HEK293 (cell line): ENCODE measurements around the gene HDAC7.
A peak's percentile ranks its signal among the peaks of the same experiment; 100 is the strongest.

Experiments
- CTCF ChIA-PET: fragments of 350-600 bp; formaldehyde crosslinking; extraction: SDS; loops from one replicate; lab custom pipeline; 2021; ENCODE audit warnings: antibody characterized with exemption; lab: Yijun Ruan, JAX
- POLR2A ChIA-PET: fragments of 300-600 bp; formaldehyde crosslinking; extraction: SDS; loops from one replicate; lab custom pipeline; 2020; ENCODE audit warnings: antibody characterized with exemption, inconsistent platforms; lab: Yijun Ruan, JAX
- H3K27ac ChIP-seq: fragments of 200-500 bp; sonication (Bioruptor generic); 2 replicates; pipeline ENCODE4 v1.5.1; 2014; ENCODE audit warnings: low read depth, low read length, control low read depth, inconsistent platforms; ENCODE audit errors: extremely low read depth
- H3K36me3 ChIP-seq, 2 experiments: fragments of 200-500 bp in 1 of 2; sonication (Bioruptor generic) in 1 of 2; 1 replicate in 1 of 2; 2 replicates in 1 of 2; pipeline ENCODE4 v1.5.1; 2014 to 2017; ENCODE audit warnings: inconsistent platforms in 2 of 2, low read length in 2 of 2; ENCODE audit not compliant: control insufficient read depth in 2 of 2, insufficient read depth in 1 of 2
- H3K4me1 ChIP-seq: fragments of 200-500 bp; sonication (Bioruptor generic); 2 replicates; pipeline ENCODE4 v1.5.1; 2014; ENCODE audit warnings: mild to moderate bottlenecking, low read length, inconsistent platforms; ENCODE audit not compliant: control insufficient read depth, insufficient read depth
- H3K4me3 ChIP-seq: 2 replicates; pipeline ENCODE4 v1.5.1; 2011; ENCODE audit warnings: low read depth, mild to moderate bottlenecking, control low read depth, low read length, moderate library complexity
- H3K9me3 ChIP-seq: fragments of 200-500 bp; sonication (Bioruptor generic); 2 replicates; pipeline ENCODE4 v1.5.1; 2014; ENCODE audit warnings: low read depth, low read length, inconsistent platforms; ENCODE audit not compliant: control insufficient read depth, insufficient read depth
- BCL11B ChIP-seq: fragments of 450-650 bp; formaldehyde crosslinking; IDR thresholded peaks from 2 replicates; pipeline ENCODE4 v1.5.1; 2016; ENCODE audit warnings: low read depth, missing biosample characterization, missing genetic modification characterization
- IKZF3 ChIP-seq: fragments of 450-650 bp; IDR thresholded peaks from 2 replicates; pipeline ENCODE4 v1.5.0; 2018; ENCODE audit warnings: missing biosample characterization, mild to moderate bottlenecking, missing genetic modification characterization, moderate library complexity
- KLF7 ChIP-seq: fragments of 450-650 bp; formaldehyde crosslinking; IDR thresholded peaks from 2 replicates; pipeline ENCODE4 v1.5.1; 2016; ENCODE audit warnings: missing biosample characterization, missing genetic modification characterization, borderline replicate concordance
- OSR2 ChIP-seq: fragments of 450-650 bp; formaldehyde crosslinking; IDR thresholded peaks from 2 replicates; pipeline ENCODE4 v1.5.1; 2016; ENCODE audit warnings: missing biosample characterization, missing genetic modification characterization
- ZBTB7A ChIP-seq: fragments of 450-650 bp; formaldehyde crosslinking; IDR thresholded peaks from 2 replicates; pipeline ENCODE4 v1.5.1; 2016; ENCODE audit warnings: low read depth, missing biosample characterization, missing genetic modification characterization
- ZEB2 ChIP-seq: fragments of 450-650 bp; formaldehyde crosslinking; IDR thresholded peaks from 2 replicates; pipeline ENCODE4 v1.5.1; 2016; ENCODE audit warnings: missing biosample characterization, missing genetic modification characterization
- ZNF114 ChIP-seq: fragments of 450-650 bp; formaldehyde crosslinking; IDR thresholded peaks from 2 replicates; pipeline ENCODE4 v1.5.0; 2017; ENCODE audit warnings: missing biosample characterization, missing genetic modification characterization
- ZNF174 ChIP-seq: fragments of 450-650 bp; formaldehyde crosslinking; IDR thresholded peaks from 2 replicates; pipeline ENCODE4 v1.5.0; 2017; ENCODE audit warnings: missing biosample characterization, mild to moderate bottlenecking, missing genetic modification characterization
- ZNF184 ChIP-seq: fragments of 450-650 bp; IDR thresholded peaks from 2 replicates; pipeline ENCODE4 v1.5.1; 2018; ENCODE audit warnings: missing biosample characterization, mild to moderate bottlenecking, missing genetic modification characterization
- ZNF239 ChIP-seq: fragments of 450-650 bp; formaldehyde crosslinking; IDR thresholded peaks from 2 replicates; pipeline ENCODE4 v1.5.1; 2016; ENCODE audit warnings: missing biosample characterization, missing genetic modification characterization
- ZNF274 ChIP-seq, 2 experiments: fragments of 200-500 bp in 1 of 2; fragments of 450-650 bp in 1 of 2; sonication (Bioruptor generic) in 1 of 2; formaldehyde crosslinking in 1 of 2; IDR thresholded peaks; 2 replicates each; pipeline versions ENCODE4 v1.5.1 to v1.6.1; 2014 to 2016; ENCODE audit warnings: borderline replicate concordance in 1 of 2, inconsistent platforms in 1 of 2, low read length in 1 of 2, missing biosample characterization in 1 of 2, missing genetic modification characterization in 1 of 2
- ZNF610 ChIP-seq: fragments of 450-650 bp; formaldehyde crosslinking; IDR thresholded peaks from 2 replicates; pipeline ENCODE4 v1.5.1; 2016; ENCODE audit warnings: missing biosample characterization, missing genetic modification characterization, borderline replicate concordance
- ZNF654 ChIP-seq: fragments of 450-650 bp; formaldehyde crosslinking; IDR thresholded peaks from 2 replicates; pipeline ENCODE4 v1.5.1; 2016; ENCODE audit warnings: low read depth, missing biosample characterization, missing genetic modification characterization
- ZNF747 ChIP-seq: fragments of 450-650 bp; formaldehyde crosslinking; IDR thresholded peaks from 2 replicates; pipeline ENCODE4 v1.5.1; 2016; ENCODE audit warnings: missing biosample characterization, missing genetic modification characterization
- ZNF776 ChIP-seq: fragments of 450-650 bp; formaldehyde crosslinking; IDR thresholded peaks from 2 replicates; pipeline ENCODE4 v1.5.0; 2017; ENCODE audit warnings: missing biosample characterization, missing genetic modification characterization, borderline replicate concordance
- ZNF777 ChIP-seq: fragments of 450-650 bp; formaldehyde crosslinking; IDR thresholded peaks from 2 replicates; pipeline ENCODE4 v1.5.1; 2017; ENCODE audit warnings: missing biosample characterization, missing genetic modification characterization, borderline replicate concordance
- ZNF843 ChIP-seq: fragments of 450-650 bp; formaldehyde crosslinking; IDR thresholded peaks from 2 replicates; pipeline ENCODE4 v1.5.1; 2016; ENCODE audit warnings: missing biosample characterization, missing genetic modification characterization
- TF ChIP-seq, protein P1 (sequence below): fragments of 450-650 bp; IDR thresholded peaks from 2 replicates; pipeline ENCODE4 v1.5.1; 2018; ENCODE audit warnings: missing biosample characterization, mild to moderate bottlenecking, missing genetic modification characterization
- TF ChIP-seq, protein P2 (sequence below): fragments of 450-650 bp; formaldehyde crosslinking; IDR thresholded peaks from 2 replicates; pipeline ENCODE4 v1.5.1; 2016; ENCODE audit warnings: missing biosample characterization, missing genetic modification characterization
- TF ChIP-seq, protein P3 (sequence below): fragments of 450-650 bp; formaldehyde crosslinking; IDR thresholded peaks from 2 replicates; pipeline ENCODE4 v1.5.1; 2016; ENCODE audit warnings: missing biosample characterization, missing genetic modification characterization, low read depth
- TF ChIP-seq, protein P4 (sequence below): fragments of 450-650 bp; formaldehyde crosslinking; IDR thresholded peaks from 2 replicates; pipeline ENCODE4 v1.5.1; 2016; ENCODE audit warnings: missing biosample characterization, missing genetic modification characterization
- TF ChIP-seq, protein P5 (sequence below): fragments of 450-650 bp; formaldehyde crosslinking; optimal IDR thresholded peaks from 2 replicates; pipeline ENCODE3; 2016; ENCODE audit warnings: missing biosample characterization, mild to moderate bottlenecking, missing genetic modification characterization
- TF ChIP-seq, protein P6 (sequence below): fragments of 450-650 bp; IDR thresholded peaks from 2 replicates; pipeline ENCODE4 v1.5.1; 2018; ENCODE audit warnings: missing biosample characterization, missing genetic modification characterization
- TF ChIP-seq, protein P7 (sequence below): fragments of 450-650 bp; formaldehyde crosslinking; IDR thresholded peaks from 2 replicates; pipeline ENCODE4 v1.5.1; 2016; ENCODE audit warnings: missing biosample characterization, missing genetic modification characterization

Gene HDAC7

DNA sequence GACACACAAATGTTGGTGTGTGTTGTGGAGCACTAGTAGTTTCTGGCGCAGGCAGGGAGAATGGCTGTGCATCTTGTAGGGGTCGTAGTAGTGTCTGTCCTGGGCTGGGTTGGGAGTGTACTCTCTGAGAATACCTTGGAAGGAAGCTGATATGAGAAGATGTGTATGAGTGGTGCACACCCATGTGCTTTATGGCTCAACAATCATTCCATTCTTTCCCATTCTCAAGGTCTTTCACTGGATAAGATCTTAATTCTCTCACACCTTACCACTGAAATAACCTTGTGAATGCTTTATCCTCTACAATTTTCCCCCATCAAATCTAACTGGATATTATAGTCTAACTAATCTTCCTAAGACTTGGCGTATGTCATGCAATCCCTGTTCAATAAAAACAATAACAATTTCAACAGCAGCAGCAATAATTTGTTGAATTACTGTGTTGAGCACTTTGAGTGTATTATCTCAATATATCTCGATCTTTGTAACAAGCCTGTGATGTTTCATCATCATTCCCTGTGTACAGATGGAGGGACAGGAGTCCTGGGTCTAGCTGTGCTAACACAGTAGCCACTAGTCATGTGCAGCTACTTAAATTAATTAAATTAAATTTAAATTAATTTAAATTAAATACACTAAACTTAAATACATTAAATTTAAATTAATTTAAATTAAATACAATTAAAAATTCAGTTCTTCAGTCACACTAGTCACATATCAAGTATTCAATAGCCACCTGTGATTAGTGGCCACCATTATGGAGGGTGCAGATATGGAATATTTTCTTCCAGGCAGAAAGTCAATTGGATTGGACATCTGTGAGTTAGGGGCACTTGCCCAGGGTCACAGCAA, 50.2 kb downstream of the HDAC7 start (continued):
- TF ChIP-seq, protein P1, sequence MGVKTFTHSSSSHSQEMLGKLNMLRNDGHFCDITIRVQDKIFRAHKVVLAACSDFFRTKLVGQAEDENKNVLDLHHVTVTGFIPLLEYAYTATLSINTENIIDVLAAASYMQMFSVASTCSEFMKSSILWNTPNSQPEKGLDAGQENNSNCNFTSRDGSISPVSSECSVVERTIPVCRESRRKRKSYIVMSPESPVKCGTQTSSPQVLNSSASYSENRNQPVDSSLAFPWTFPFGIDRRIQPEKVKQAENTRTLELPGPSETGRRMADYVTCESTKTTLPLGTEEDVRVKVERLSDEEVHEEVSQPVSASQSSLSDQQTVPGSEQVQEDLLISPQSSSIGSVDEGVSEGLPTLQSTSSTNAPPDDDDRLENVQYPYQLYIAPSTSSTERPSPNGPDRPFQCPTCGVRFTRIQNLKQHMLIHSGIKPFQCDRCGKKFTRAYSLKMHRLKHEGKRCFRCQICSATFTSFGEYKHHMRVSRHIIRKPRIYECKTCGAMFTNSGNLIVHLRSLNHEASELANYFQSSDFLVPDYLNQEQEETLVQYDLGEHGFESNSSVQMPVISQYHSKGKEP (tag by site-specific recombination): peak; percentile 51; the same call in 1 of the 2 replicates
- TF ChIP-seq ZNF610 (tag by site-specific recombination): 0 out of 2 replicates have a peak, but pooled peaks have one; percentile 4
- 0 out of 2 replicates have a peak, but pooled peaks have one; percentile 25 for TF ChIP-seq ZNF843 (tag by site-specific recombination)
- TF ChIP-seq, protein P2, sequence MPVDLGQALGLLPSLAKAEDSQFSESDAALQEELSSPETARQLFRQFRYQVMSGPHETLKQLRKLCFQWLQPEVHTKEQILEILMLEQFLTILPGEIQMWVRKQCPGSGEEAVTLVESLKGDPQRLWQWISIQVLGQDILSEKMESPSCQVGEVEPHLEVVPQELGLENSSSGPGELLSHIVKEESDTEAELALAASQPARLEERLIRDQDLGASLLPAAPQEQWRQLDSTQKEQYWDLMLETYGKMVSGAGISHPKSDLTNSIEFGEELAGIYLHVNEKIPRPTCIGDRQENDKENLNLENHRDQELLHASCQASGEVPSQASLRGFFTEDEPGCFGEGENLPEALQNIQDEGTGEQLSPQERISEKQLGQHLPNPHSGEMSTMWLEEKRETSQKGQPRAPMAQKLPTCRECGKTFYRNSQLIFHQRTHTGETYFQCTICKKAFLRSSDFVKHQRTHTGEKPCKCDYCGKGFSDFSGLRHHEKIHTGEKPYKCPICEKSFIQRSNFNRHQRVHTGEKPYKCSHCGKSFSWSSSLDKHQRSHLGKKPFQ (tag by site-specific recombination): no peak
- TF ChIP-seq ZNF184: no peak
- TF ChIP-seq, protein P3, sequence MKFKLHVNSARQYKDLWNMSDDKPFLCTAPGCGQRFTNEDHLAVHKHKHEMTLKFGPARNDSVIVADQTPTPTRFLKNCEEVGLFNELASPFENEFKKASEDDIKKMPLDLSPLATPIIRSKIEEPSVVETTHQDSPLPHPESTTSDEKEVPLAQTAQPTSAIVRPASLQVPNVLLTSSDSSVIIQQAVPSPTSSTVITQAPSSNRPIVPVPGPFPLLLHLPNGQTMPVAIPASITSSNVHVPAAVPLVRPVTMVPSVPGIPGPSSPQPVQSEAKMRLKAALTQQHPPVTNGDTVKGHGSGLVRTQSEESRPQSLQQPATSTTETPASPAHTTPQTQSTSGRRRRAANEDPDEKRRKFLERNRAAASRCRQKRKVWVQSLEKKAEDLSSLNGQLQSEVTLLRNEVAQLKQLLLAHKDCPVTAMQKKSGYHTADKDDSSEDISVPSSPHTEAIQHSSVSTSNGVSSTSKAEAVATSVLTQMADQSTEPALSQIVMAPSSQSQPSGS (tag by site-specific recombination): 0 out of 2 replicates have a peak, but pooled peaks have one; percentile 48
- no peak for TF ChIP-seq ZBTB7A
- peak; percentile 79 for TF ChIP-seq OSR2
- no peak for TF ChIP-seq ZNF776 (tag by site-specific recombination)

DNA sequence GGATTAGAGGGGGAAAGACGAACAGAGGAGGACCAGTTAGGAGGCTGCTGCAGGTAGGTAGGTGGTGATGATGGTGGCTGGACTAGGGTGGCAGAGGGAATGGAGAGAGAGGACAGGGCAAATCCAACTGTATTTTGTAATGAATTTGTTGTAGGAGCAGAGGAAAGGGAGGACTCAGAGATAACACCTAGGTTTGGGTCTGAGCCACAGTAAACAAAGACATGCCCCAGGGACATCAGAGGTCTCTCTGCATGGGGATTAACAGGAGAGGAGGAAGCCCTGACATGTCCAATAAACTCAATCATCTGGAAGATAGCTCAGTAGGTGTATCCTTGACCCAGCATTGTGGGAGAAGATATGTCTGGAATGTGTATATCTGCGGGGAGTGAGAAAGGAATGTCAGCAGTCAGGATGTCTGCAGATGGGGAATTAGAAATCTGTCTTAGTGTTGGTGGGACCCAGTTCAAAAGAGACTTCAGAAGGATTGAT, 51.3 kb downstream of the HDAC7 start:
- Histone ChIP-seq H3K4me1 (no peaks in the 10 kb centered on the region; the same call in 1 of the 2 replicates), H3K27ac (no peak overlapping the region; the same call in 1 of the 2 replicates), H3K36me3 (no peaks in the 10 kb centered on the region), H3K4me3 (no peak overlapping the region), H3K9me3 (no peaks in the 10 kb centered on the region)
- POLR2A ChIA-PET: interaction anchor here (1.0 to 3.7 kb wide), 8 partner anchors 9 to 62 kb away, joined by 3 to 34 read pairs (median 4); partner anchors contain the start of genes HDAC7, RAPGEF3 and RPAP3
- CTCF ChIA-PET: interaction anchor here (0.6 to 19.6 kb wide), 15 partner anchors 11 to 397 kb away, joined by 3 to 784 read pairs (median 10); partner anchors contain the start of genes ENDOU, RAPGEF3 and RPAP3
- TF ChIP-seq ZNF654 (tag by site-specific recombination) (no peak), ZNF747 (tag by site-specific recombination) (no peak), ZNF274 (IDR thresholded peaks at IDR 0.05; ENCODE audit: low read length) (no peak), ZNF274 (tag by site-specific recombination; IDR thresholded peaks at IDR 0.05; ENCODE audit: borderline replicate concordance) (no peak), ZEB2 (tag by site-specific recombination) (no peak), ZNF114 (tag by site-specific recombination) (no peak), BCL11B (tag by site-specific recombination) (no peak), ZNF239 (no peak), ZNF174 (tag by site-specific recombination) (no peak), ZNF777 (tag by site-specific recombination) (no peak), IKZF3 (tag by site-specific recombination) (peak; percentile 69), KLF7 (tag by site-specific recombination) (peak; percentile 77; the same call in 1 of the 2 replicates)
- TF ChIP-seq, protein P4, sequence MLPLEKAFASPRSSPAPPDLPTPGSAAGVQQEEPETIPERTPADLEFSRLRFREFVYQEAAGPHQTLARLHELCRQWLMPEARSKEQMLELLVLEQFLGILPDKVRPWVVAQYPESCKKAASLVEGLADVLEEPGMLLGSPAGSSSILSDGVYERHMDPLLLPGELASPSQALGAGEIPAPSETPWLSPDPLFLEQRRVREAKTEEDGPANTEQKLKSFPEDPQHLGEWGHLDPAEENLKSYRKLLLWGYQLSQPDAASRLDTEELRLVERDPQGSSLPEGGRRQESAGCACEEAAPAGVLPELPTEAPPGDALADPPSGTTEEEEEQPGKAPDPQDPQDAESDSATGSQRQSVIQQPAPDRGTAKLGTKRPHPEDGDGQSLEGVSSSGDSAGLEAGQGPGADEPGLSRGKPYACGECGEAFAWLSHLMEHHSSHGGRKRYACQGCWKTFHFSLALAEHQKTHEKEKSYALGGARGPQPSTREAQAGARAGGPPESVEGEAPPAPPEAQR: no peak
- TF ChIP-seq, protein P5, sequence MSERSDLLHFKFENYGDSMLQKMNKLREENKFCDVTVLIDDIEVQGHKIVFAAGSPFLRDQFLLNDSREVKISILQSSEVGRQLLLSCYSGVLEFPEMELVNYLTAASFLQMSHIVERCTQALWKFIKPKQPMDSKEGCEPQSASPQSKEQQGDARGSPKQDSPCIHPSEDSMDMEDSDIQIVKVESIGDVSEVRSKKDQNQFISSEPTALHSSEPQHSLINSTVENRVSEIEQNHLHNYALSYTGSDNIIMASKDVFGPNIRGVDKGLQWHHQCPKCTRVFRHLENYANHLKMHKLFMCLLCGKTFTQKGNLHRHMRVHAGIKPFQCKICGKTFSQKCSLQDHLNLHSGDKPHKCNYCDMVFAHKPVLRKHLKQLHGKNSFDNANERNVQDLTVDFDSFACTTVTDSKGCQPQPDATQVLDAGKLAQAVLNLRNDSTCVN: no peak
- TF ChIP-seq, protein P6, sequence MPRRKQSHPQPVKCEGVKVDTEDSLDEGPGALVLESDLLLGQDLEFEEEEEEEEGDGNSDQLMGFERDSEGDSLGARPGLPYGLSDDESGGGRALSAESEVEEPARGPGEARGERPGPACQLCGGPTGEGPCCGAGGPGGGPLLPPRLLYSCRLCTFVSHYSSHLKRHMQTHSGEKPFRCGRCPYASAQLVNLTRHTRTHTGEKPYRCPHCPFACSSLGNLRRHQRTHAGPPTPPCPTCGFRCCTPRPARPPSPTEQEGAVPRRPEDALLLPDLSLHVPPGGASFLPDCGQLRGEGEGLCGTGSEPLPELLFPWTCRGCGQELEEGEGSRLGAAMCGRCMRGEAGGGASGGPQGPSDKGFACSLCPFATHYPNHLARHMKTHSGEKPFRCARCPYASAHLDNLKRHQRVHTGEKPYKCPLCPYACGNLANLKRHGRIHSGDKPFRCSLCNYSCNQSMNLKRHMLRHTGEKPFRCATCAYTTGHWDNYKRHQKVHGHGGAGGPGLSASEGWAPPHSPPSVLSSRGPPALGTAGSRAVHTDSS (tag by site-specific recombination): no peak
- TF ChIP-seq, protein P7, sequence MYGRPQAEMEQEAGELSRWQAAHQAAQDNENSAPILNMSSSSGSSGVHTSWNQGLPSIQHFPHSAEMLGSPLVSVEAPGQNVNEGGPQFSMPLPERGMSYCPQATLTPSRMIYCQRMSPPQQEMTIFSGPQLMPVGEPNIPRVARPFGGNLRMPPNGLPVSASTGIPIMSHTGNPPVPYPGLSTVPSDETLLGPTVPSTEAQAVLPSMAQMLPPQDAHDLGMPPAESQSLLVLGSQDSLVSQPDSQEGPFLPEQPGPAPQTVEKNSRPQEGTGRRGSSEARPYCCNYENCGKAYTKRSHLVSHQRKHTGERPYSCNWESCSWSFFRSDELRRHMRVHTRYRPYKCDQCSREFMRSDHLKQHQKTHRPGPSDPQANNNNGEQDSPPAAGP (tag by site-specific recombination): peak; percentile 76
